H1 (cell line): Measurements from ENCODE around the gene MANBA. TPM values are rescaled to one million over a fixed set of nuclear protein-coding genes. Genes with fewer than 3 reads are reported as not detected.

Experiments used
- CTCF ChIA-PET: fragments of 300-600 bp; sonication (Branson Sonifier 250); formaldehyde crosslinking; loops from one replicate; lab custom pipeline; 2021; ENCODE audit not compliant: partially characterized antibody; lab: Charles Lee
- POLR2A ChIA-PET: fragments of 300-600 bp; sonication (Branson Sonifier 250); formaldehyde crosslinking; loops from one replicate; lab custom pipeline; 2021; ENCODE audit warnings: inconsistent platforms; ENCODE audit not compliant: partially characterized antibody; lab: Charles Lee
- DNase-seq, 2 experiments: peaks; one replicate each; pipeline versions ENCODE4 v3.0.0 to v3.0.0-alpha.2; 2010 to 2022; ENCODE audit warnings: low spot score in 2 of 2, low read depth in 1 of 2, mixed read lengths in 1 of 2
- FAIRE-seq: peaks from 2 replicates; lab custom pipeline; 2011; peaks lifted over from hg19 to GRCh38; lab: Jason Lieb, UNC
- H2AFZ ChIP-seq: 2 replicates; pipeline ENCODE4 v1.8.1; 2012; ENCODE audit warnings: low read length, inconsistent platforms
- H2AK5ac ChIP-seq: 2 replicates; pipeline ENCODE4 v1.6.1; 2013; ENCODE audit warnings: low read depth, low read length
- H2BK120ac ChIP-seq: replicated peaks from 2 replicates; pipeline ENCODE3; 2013; ENCODE audit warnings: low read depth, low read length, inconsistent platforms
- H2BK12ac ChIP-seq: 2 replicates; pipeline ENCODE4 v1.6.1; 2013; ENCODE audit warnings: low read depth, low read length
- H2BK15ac ChIP-seq: 2 replicates; pipeline ENCODE4 v1.6.1; 2013; ENCODE audit warnings: low read length
- H2BK20ac ChIP-seq: 2 replicates; pipeline ENCODE4 v1.6.1; 2013; ENCODE audit warnings: low read length
- H2BK5ac ChIP-seq: 2 replicates; pipeline ENCODE4 v1.6.1; 2013; ENCODE audit warnings: low read depth, low read length
- H3K14ac ChIP-seq: 2 replicates; pipeline ENCODE4 v1.6.1; 2013; ENCODE audit warnings: inconsistent platforms; ENCODE audit not compliant: insufficient read length
- H3K18ac ChIP-seq: 2 replicates; pipeline ENCODE4 v1.6.1; 2013; ENCODE audit warnings: low read length; ENCODE audit errors: extremely low read depth
- H3K23ac ChIP-seq: 2 replicates; pipeline ENCODE4 v1.6.1; 2013; ENCODE audit warnings: inconsistent platforms; ENCODE audit not compliant: insufficient read length
- H3K23me2 ChIP-seq: 2 replicates; pipeline ENCODE4 v1.6.1; 2013; ENCODE audit warnings: low read depth, low read length
- H3K27ac ChIP-seq: 2 replicates; pipeline ENCODE4 v1.6.1; 2011; ENCODE audit warnings: low read depth, low read length, inconsistent platforms
- H3K27me3 ChIP-seq, 4 experiments: replicated peaks in 1 of 4; 1 replicate in 1 of 4; 2 replicates in 3 of 4; pipeline versions ENCODE4 v1.6.1 to v1.8.1; 2011 to 2013; ENCODE audit warnings: low read length in 3 of 4, mild to moderate bottlenecking in 3 of 4, inconsistent platforms in 2 of 4, mixed read lengths in 2 of 4, moderate library complexity in 1 of 4; ENCODE audit not compliant: control insufficient read depth in 3 of 4, insufficient read depth in 3 of 4; ENCODE audit errors: extremely low read depth in 1 of 4
- H3K36me3 ChIP-seq, 4 experiments: 2 replicates each; pipeline versions ENCODE4 v1.6.1 to v1.8.1; 2011 to 2013; ENCODE audit warnings: mild to moderate bottlenecking in 4 of 4, low read length in 3 of 4, moderate library complexity in 2 of 4, control low read depth in 1 of 4, inconsistent platforms in 1 of 4; ENCODE audit not compliant: insufficient read depth in 4 of 4, control insufficient read depth in 2 of 4
- H3K4ac ChIP-seq: replicated peaks from 2 replicates; pipeline ENCODE3; 2013; ENCODE audit warnings: low read length, low read depth, mixed read lengths, inconsistent platforms; ENCODE audit not compliant: insufficient read length
- H3K4me1 ChIP-seq, 4 experiments: replicated peaks in 1 of 4; 1 replicate in 1 of 4; 2 replicates in 3 of 4; pipeline versions ENCODE4 v1.6.1 to v1.8.1; 2011 to 2013; ENCODE audit warnings: low read length in 3 of 4, inconsistent platforms in 2 of 4, mixed read lengths in 1 of 4; ENCODE audit not compliant: insufficient read depth in 4 of 4, control insufficient read depth in 3 of 4
- H3K4me2 ChIP-seq, 2 experiments: 2 replicates each; pipeline versions ENCODE4 v1.6.1 to v1.8.1; 2011 to 2013; ENCODE audit warnings: low read depth in 2 of 2, low read length in 2 of 2, control low read depth in 1 of 2, inconsistent platforms in 1 of 2, mild to moderate bottlenecking in 1 of 2; ENCODE audit not compliant: insufficient read depth in 1 of 2
- H3K4me3 ChIP-seq, 4 experiments: fragments of 200-600, 300-600 bp in 1 of 4; sonication (generic), shearing (Covaris generic), sonication (Bioruptor Twin) in 1 of 4; 2 replicates each; pipeline versions ENCODE4 v1.5.1 to v1.8.1; 2011 to 2016; ENCODE audit warnings: low read length in 4 of 4, low read depth in 3 of 4, control low read depth in 2 of 4, inconsistent platforms in 2 of 4, mild to moderate bottlenecking in 2 of 4, mixed read lengths in 1 of 4, moderate library complexity in 1 of 4; ENCODE audit not compliant: insufficient read depth in 2 of 4; ENCODE audit errors: extremely low read depth in 1 of 4
- H3K56ac ChIP-seq: replicated peaks from 2 replicates; pipeline ENCODE3; 2013; ENCODE audit warnings: low read depth, mild to moderate bottlenecking, mixed read lengths, low read length, inconsistent platforms; ENCODE audit not compliant: insufficient read length
- H3K79me1 ChIP-seq: 2 replicates; pipeline ENCODE4 v1.6.1; 2013; ENCODE audit warnings: low read depth, low read length, control low read depth
- H3K79me2 ChIP-seq, 2 experiments: 2 replicates each; pipeline versions ENCODE4 v1.6.1 to v1.8.1; 2012 to 2013; ENCODE audit warnings: low read length in 2 of 2, mild to moderate bottlenecking in 2 of 2, inconsistent platforms in 1 of 2; ENCODE audit not compliant: insufficient read depth in 2 of 2, control insufficient read depth in 1 of 2
- H3K9ac ChIP-seq, 4 experiments: replicated peaks in 1 of 4; 1 replicate in 1 of 4; 2 replicates in 3 of 4; pipeline versions ENCODE4 v1.6.1 to v1.8.1; 2011 to 2013; ENCODE audit warnings: low read depth in 3 of 4, low read length in 3 of 4, control low read depth in 2 of 4, mild to moderate bottlenecking in 2 of 4, moderate library complexity in 2 of 4, inconsistent platforms in 1 of 4; ENCODE audit errors: extremely low read depth in 1 of 4
- H3K9me3 ChIP-seq, 2 experiments: 2 replicates each; pipeline versions ENCODE4 v1.6.1 to v1.8.1; 2012 to 2013; ENCODE audit warnings: mild to moderate bottlenecking in 2 of 2, moderate library complexity in 2 of 2, control low read depth in 1 of 2, inconsistent platforms in 1 of 2, low read depth in 1 of 2, low read length in 1 of 2, mixed read lengths in 1 of 2; ENCODE audit not compliant: insufficient read depth in 2 of 2
- H4K20me1 ChIP-seq, 2 experiments: replicated peaks in 1 of 2; 2 replicates each; pipeline versions ENCODE3 to v1.8.1; 2011 to 2013; ENCODE audit warnings: inconsistent platforms in 2 of 2, low read length in 2 of 2, mild to moderate bottlenecking in 1 of 2; ENCODE audit not compliant: insufficient read depth in 2 of 2, control insufficient read depth in 1 of 2
- H4K5ac ChIP-seq: 2 replicates; pipeline ENCODE4 v1.6.1; 2013; ENCODE audit warnings: low read length, low read depth, mixed read lengths, inconsistent platforms; ENCODE audit not compliant: insufficient read length
- H4K8ac ChIP-seq: 2 replicates; pipeline ENCODE4 v1.8.0; 2013; ENCODE audit warnings: mild to moderate bottlenecking, moderate library complexity, low read length, inconsistent platforms; ENCODE audit not compliant: insufficient read depth; ENCODE audit errors: extremely low read depth
- H4K91ac ChIP-seq: replicated peaks from 2 replicates; pipeline ENCODE3; 2013; ENCODE audit warnings: low read length, mixed read lengths, inconsistent platforms; ENCODE audit not compliant: insufficient read length
- EP300 ChIP-seq, 2 experiments: IDR thresholded peaks; 1 replicate in 1 of 2; 2 replicates in 1 of 2; pipeline ENCODE4 v1.6.1; 2011 to 2012; ENCODE audit warnings: low read depth in 2 of 2, low read length in 2 of 2, mild to moderate bottlenecking in 2 of 2, borderline replicate concordance in 1 of 2, inconsistent platforms in 1 of 2, moderate library complexity in 1 of 2
- HDAC6 ChIP-seq: IDR thresholded peaks from one replicate; pipeline ENCODE4 v1.7.1; 2012; ENCODE audit warnings: low read depth, mild to moderate bottlenecking, inconsistent platforms, low read length, moderate library complexity
- PHF8 ChIP-seq: fragments of 200-600 bp; sonication (generic); conservative IDR thresholded peaks from 2 replicates; pipeline ENCODE4 v1.7.1; 2012; ENCODE audit warnings: low read depth, mild to moderate bottlenecking, inconsistent platforms, low read length, moderate library complexity
- POLR2AphosphoS5 ChIP-seq: IDR thresholded peaks from 2 replicates; pipeline ENCODE4 v1.6.1; 2011; ENCODE audit warnings: low read depth, low read length
- RBBP5 ChIP-seq: IDR thresholded peaks from 2 replicates; pipeline ENCODE4 v1.7.1; 2012; ENCODE audit warnings: low read depth, mild to moderate bottlenecking, inconsistent platforms, low read length, moderate library complexity, borderline replicate concordance
- RFX5 ChIP-seq: IDR thresholded peaks from 2 replicates; pipeline ENCODE4 v1.6.1; 2011; ENCODE audit warnings: low read depth, low read length, improper control_type of control experiment, borderline replicate concordance
- SP4 ChIP-seq: IDR thresholded peaks from 2 replicates; pipeline ENCODE4 v1.6.1; 2012; ENCODE audit warnings: low read length, inconsistent platforms
- SRF ChIP-seq: IDR thresholded peaks from 2 replicates; pipeline ENCODE4 v1.6.1; 2011; ENCODE audit warnings: mild to moderate bottlenecking, low read depth, low read length, moderate library complexity
- TBP ChIP-seq: IDR thresholded peaks from 2 replicates; pipeline ENCODE4 v1.6.1; 2011; ENCODE audit warnings: low read depth, low read length, improper control_type of control experiment
- WGBS, 2 experiments: shearing (Covaris generic) in 1 of 2; methylation state at CpG; one replicate each; pipeline versions ENCODE4 v1.1.6 to v1.1.7; 2013 to 2015; ENCODE audit warnings: low lambda C conversion rate in 2 of 2, mixed read lengths in 2 of 2, inconsistent platforms in 1 of 2, low coverage in 1 of 2, missing lambda C conversion rate in 1 of 2; ENCODE audit not compliant: insufficient replicate concordance in 2 of 2, insufficient coverage in 1 of 2, insufficient read length in 1 of 2; ENCODE audit errors: extremely low coverage in 1 of 2, missing lambda C conversion rate in 1 of 2; 5-methylcytosine and 5-hydroxymethylcytosine counted together
- polyA plus RNA-seq, 7 experiments: library from polyadenylated mRNA; depleted of rRNA in 3 of 7; stranded (reverse) in 5 of 7; unstranded in 2 of 7; fragments of >200 nt in 5 of 7; fragments of 200-250 nt in 2 of 7; gene quantifications; 1 replicate in 5 of 7; 2 replicates in 1 of 7; 4 replicates in 1 of 7; pipeline versions ENCODE4 v1.2.1 to v1.2.3, GENCODE V29; 2011 to 2013; ENCODE audit warnings: missing spikeins in 2 of 7, mixed read lengths in 2 of 7
- total RNA-seq: library from RNA; stranded (reverse); fragmentation: NEBNext Ultra II Directional; extraction: Animal tissue kit (Norgen Biotek cat#: 25700); gene quantifications from 2 replicates; pipeline ENCODE4 v1.2.1, GENCODE V29; 2021
- TF ChIP-seq, protein P1 (sequence below): IDR thresholded peaks from 2 replicates; pipeline ENCODE4 v1.6.1; 2011; ENCODE audit warnings: low read length, improper control_type of control experiment
- TF ChIP-seq, protein P2 (sequence below): IDR thresholded peaks from 2 replicates; pipeline ENCODE4 v1.6.1; 2012; ENCODE audit warnings: inconsistent platforms
- TF ChIP-seq, protein P3 (sequence below): IDR thresholded peaks from 2 replicates; pipeline ENCODE4 v1.6.1; 2011; ENCODE audit warnings: low read depth, mild to moderate bottlenecking, low read length; ENCODE audit not compliant: insufficient read depth

Gene MANBA
- total and polyA plus RNA-seq, 2 of the 8 experiments (the other 6 are each of a cell fraction or from before 2014, with no cell fraction given): 22.9 to 27.8 TPM

DNA sequence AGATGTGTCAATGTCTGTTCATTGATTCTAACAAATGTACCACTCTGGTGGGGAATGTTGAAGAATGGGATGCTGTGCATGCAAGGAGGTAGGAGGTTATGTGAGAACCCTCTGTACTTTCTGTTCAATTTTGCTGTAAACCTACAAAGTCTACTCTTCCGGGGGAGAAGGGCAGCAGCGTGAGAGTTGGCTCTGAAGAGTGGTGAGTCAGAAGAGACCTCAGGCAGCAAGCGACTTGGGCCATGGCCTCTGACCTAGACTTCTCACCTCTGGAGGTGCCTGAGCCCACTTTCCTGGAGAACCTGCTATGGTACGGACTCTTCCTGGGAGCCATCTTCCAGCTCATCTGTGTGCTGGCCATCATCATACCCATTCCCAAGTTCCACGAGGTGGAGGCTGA is 26.7 kb downstream of the MANBA start:
- no peak overlapping the region for H3K27ac ChIP-seq
- H3K4ac ChIP-seq: no peak overlapping the region
- H3K23me2 ChIP-seq: no peaks in the 10 kb centered on the region
- peaks cover 6% of the 10 kb centered on the region; the same call in 1 of the 2 replicates for H3K79me1 ChIP-seq
- H3K27me3 ChIP-seq: no peaks in the 10 kb centered on the region
- no peak overlapping the region for H3K18ac ChIP-seq
- peaks cover 0 to 8% of the 10 kb centered on the region in 2 experiments for H4K20me1 ChIP-seq
- H3K23ac ChIP-seq: no peak overlapping the region
- DNase-seq (no peak), FAIRE-seq (no peak)
- no peak overlapping the region for H4K8ac ChIP-seq
- no peak overlapping the region for H2BK15ac ChIP-seq
- no peak overlapping the region for H2BK5ac ChIP-seq
- H4K91ac ChIP-seq: no peak overlapping the region
- H3K4me1 ChIP-seq: 0 out of 7 replicates have a peak, but pooled peaks cover 0 to 2% (median 0%) of the 10 kb centered on the region in 4 experiments
- H3K9ac ChIP-seq: no peak overlapping the region
- peaks cover 5 to 33% of the 10 kb centered on the region in 2 experiments; a peak in 3 of 4 replicates for H3K79me2 ChIP-seq
- H2AK5ac ChIP-seq: no peak overlapping the region
- H3K4me2 ChIP-seq: no peak overlapping the region
- H4K5ac ChIP-seq: no peak overlapping the region
- WGBS, 2 experiments: 87% methylated on average over 5 of the region's 5 CpGs; no CpG with 5 or more reads in 1 of the 2 experiments
- H3K14ac ChIP-seq: no peak overlapping the region
- ChIA-PET POLR2A (interaction anchor here (1.3 kb wide), 1 partner anchor 93 kb away, joined by 6 read pairs; the partner anchor contains the start of gene UBE2D3), CTCF (interaction anchor here (1.3 to 1.8 kb wide), 2 partner anchors 17 to 29 kb away, joined by 4 to 6 read pairs; no protein-coding TSS in a partner anchor)
- no peak overlapping the region for H2BK120ac ChIP-seq
- H3K56ac ChIP-seq: no peak overlapping the region
- no peak overlapping the region for H2BK12ac ChIP-seq
- H2BK20ac ChIP-seq: no peak overlapping the region
- peaks cover 0 to 2% (median 0%) of the 10 kb centered on the region in 4 experiments; a peak in 1 of 8 replicates for H3K36me3 ChIP-seq
- no peaks in the 10 kb centered on the region for H3K9me3 ChIP-seq
- H3K4me3 ChIP-seq: no peak overlapping the region
- H2AFZ ChIP-seq: no peak overlapping the region
- TF ChIP-seq, protein P1, sequence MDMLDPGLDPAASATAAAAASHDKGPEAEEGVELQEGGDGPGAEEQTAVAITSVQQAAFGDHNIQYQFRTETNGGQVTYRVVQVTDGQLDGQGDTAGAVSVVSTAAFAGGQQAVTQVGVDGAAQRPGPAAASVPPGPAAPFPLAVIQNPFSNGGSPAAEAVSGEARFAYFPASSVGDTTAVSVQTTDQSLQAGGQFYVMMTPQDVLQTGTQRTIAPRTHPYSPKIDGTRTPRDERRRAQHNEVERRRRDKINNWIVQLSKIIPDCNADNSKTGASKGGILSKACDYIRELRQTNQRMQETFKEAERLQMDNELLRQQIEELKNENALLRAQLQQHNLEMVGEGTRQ: no peak
- TF ChIP-seq POLR2AphosphoS5: no peak
- TF ChIP-seq SRF: no peak
- no peak for TF ChIP-seq SP4
- TF ChIP-seq HDAC6: no peak
- TF ChIP-seq TBP: no peak
- TF ChIP-seq, protein P2, sequence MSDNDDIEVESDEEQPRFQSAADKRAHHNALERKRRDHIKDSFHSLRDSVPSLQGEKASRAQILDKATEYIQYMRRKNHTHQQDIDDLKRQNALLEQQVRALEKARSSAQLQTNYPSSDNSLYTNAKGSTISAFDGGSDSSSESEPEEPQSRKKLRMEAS: no peak
- TF ChIP-seq PHF8: no peak
- TF ChIP-seq RFX5: no peak
- TF ChIP-seq EP300 (IDR thresholded peaks at IDR 0.05; ENCODE audit: borderline replicate concordance in 1 of 2, low read depth in 2 of 2, low read length in 2 of 2): no peak
- no peak for TF ChIP-seq RBBP5
- TF ChIP-seq, protein P3, sequence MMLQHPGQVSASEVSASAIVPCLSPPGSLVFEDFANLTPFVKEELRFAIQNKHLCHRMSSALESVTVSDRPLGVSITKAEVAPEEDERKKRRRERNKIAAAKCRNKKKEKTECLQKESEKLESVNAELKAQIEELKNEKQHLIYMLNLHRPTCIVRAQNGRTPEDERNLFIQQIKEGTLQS: no peak
